Psoas muscle (tissue), 8 donors: Measurements from ENCODE around the gene RTKN. TPM values are rescaled to one million over a fixed set of nuclear protein-coding genes. Genes with fewer than 3 reads are reported as not detected.

Experiments used
- ATAC-seq, 4 donors: fragments of 200-7000 bp; cut with Tn5 transposase; one replicate each; pipeline ENCODE4 v1.9.1; 2020; ENCODE audit warnings: moderate library complexity in 3 of 4, mild to moderate bottlenecking in 2 of 4
- DNase-seq, 2 donors: peaks; one replicate each; pipeline ENCODE4 v3.0.0-alpha.2; 2020
- H3K27ac ChIP-seq: fragments of 200-600 bp; one replicate; pipeline ENCODE4 v1.8.0; 2022
- H3K27me3 ChIP-seq, 3 donors: fragments of 200-600 bp in 1 of 3; one replicate each; pipeline versions ENCODE4 v1.6.1 to v1.8.0; 2013 to 2022; ENCODE audit warnings: low read length in 2 of 3, mild to moderate bottlenecking in 2 of 3, moderate library complexity in 1 of 3; ENCODE audit not compliant: insufficient read depth in 3 of 3
- H3K36me3 ChIP-seq, 2 donors: fragments of 200-600 bp in 1 of 2; one replicate each; pipeline versions ENCODE4 v1.6.1 to v1.8.0; 2013 to 2022; ENCODE audit warnings: low read depth in 1 of 2, mild to moderate bottlenecking in 1 of 2, moderate library complexity in 1 of 2; ENCODE audit not compliant: insufficient read depth in 1 of 2
- H3K4me1 ChIP-seq: fragments of 200-600 bp; one replicate; pipeline ENCODE4 v1.8.0; 2022
- H3K4me3 ChIP-seq: fragments of 200-600 bp; one replicate; pipeline ENCODE4 v1.8.0; 2022; ENCODE audit warnings: mild to moderate bottlenecking
- H3K9me3 ChIP-seq: fragments of 200-600 bp; one replicate; pipeline ENCODE4 v1.8.0; 2022
- WGBS, 3 donors: extraction: QIAGEN DNeasy Blood & Tissue Kit; methylation state at CpG; one replicate each; pipeline versions ENCODE4 v1.1.6 to v1.1.7; 2013; 5-methylcytosine and 5-hydroxymethylcytosine counted together
- intact Hi-C, 2 donors: fragments of 100-400 bp; cut with DNase I; formaldehyde crosslinking; loops; one replicate each; pipeline versions ENCODE4 v1.11.0 to v1.14.2; 2022
- polyA plus RNA-seq, 3 donors: library from polyadenylated mRNA; stranded (reverse); fragments of 200-250 nt; gene quantifications; one replicate each; pipeline ENCODE4 v1.2.3, GENCODE V29; 2013
- total RNA-seq, 4 donors: library from RNA; stranded (reverse); fragmentation: NEBNext Ultra II Directional in 2 of 4; extraction: Animal tissue kit (Norgen Biotek cat#: 25700) in 2 of 4; gene quantifications; one replicate each; pipeline versions ENCODE4 v1.2.1 to v1.2.4, GENCODE V29; 2021 to 2023
- TF ChIP-seq, protein P1 (sequence below): fragments of 200-600 bp; IDR thresholded peaks from one replicate; pipeline ENCODE4 v1.8.0; 2022; ENCODE audit warnings: antibody characterized with exemption
- donor health status: healthy with polysubstance abuse.
- donor health status: DM: no; HTN: no; CAD: no; lungs with moderate emphysema.
- donor health status: Bipolar disorder and iron deficiency.
- donor health status: healthy.
- donor health status: DM: yes; HTN: yes; CAD: no.
- donor health status: DM: no; HTN: no; CAD: no.
- donor health status: DM: no; HTN: no; CAD: no.
- donor health status: DM: yes; HTN: yes; CAD: no.

The RTKN gene
- total and polyA plus RNA-seq, 7 donors: 3.1 to 18.8 (median 7.8) TPM

DNA sequence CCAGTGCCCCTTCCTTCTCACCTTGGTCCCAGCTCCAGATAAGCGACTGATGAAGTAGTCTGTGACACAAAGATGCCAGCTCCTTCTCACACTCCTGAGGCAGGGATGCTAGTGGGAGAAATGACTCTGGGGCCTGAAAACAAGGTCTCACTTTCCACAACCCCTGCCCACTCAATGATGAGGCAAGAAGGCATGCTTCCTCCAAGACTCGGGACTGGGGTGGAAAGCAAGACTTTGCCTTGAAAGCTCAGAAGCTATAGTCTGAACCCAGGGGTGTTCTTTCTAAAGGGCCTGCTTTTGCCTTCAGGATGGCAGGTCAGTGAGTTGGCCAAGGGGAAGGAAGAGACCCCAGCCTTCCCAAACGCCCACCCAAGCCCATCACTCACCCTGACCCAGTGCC lies 39.7 kb upstream of the RTKN start:
- Histone ChIP-seq H3K36me3 (peaks cover 2 to 50% of the 10 kb centered on the region in 2 donors), H3K4me1 (peaks cover 22% of the 10 kb centered on the region), H3K27me3 (no peaks in the 10 kb centered on the region), H3K4me3 (peak overlapping the region; percentile 98), H3K27ac (peak overlapping the region; percentile 91), H3K9me3 (no peaks in the 10 kb centered on the region)
- DNase-seq (no peak), ATAC-seq (no peak)
- TF ChIP-seq, protein P1, sequence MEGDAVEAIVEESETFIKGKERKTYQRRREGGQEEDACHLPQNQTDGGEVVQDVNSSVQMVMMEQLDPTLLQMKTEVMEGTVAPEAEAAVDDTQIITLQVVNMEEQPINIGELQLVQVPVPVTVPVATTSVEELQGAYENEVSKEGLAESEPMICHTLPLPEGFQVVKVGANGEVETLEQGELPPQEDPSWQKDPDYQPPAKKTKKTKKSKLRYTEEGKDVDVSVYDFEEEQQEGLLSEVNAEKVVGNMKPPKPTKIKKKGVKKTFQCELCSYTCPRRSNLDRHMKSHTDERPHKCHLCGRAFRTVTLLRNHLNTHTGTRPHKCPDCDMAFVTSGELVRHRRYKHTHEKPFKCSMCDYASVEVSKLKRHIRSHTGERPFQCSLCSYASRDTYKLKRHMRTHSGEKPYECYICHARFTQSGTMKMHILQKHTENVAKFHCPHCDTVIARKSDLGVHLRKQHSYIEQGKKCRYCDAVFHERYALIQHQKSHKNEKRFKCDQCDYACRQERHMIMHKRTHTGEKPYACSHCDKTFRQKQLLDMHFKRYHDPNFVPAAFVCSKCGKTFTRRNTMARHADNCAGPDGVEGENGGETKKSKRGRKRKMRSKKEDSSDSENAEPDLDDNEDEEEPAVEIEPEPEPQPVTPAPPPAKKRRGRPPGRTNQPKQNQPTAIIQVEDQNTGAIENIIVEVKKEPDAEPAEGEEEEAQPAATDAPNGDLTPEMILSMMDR: no peak
- 53 to 69% (median 54%) methylated on average over 3 of the region's 3 CpGs for WGBS, 3 donors
- intact Hi-C loops: loop anchor here in 1 of 2 donors (5.0 kb wide), 1 partner anchor 106 kb away; no protein-coding TSS in a partner anchor

DNA sequence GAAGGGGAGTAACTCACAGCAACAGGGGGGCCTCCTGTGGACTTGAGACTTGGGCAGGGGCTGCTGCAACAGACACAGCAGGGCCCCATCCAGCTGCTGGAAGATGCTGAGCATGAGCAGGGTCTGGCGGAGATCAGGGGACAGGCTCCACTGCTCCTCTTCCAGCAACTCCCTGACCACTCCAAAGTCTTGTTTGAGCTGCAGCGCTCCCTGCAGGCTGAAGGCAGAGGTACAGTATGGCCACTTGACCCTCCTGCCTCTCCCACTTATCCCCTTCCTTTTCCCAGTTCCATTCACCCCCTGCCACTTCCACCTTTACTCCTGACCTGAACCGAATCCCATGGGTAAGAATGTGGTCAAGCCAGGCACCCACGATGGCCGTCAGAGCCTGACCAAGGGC lies 33.2 kb upstream of the RTKN start:
- WGBS, 3 donors: 84 to 87% (median 85%) methylated on average over 5 of the region's 5 CpGs

DNA sequence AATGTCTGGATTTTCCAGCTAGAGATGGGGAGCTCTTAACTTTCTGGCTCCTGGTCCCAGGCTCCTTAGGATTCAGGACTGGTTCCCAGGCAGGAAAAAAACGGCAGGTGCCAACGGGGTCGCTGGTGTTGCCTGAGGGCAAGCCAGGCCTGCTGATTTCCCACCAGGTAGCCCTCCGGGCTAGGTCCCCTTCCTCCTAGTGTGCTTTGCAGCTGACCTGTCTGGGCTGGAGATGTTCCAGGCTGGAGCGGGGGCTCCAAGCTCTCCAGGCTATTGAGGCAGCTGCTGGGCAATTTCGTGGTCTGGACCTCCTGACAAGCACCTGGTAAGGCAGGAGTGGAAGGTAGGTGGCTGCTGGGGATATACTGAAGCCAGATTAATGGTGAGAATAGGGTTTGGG lies 32.7 kb upstream of the RTKN start:
- Histone ChIP-seq H3K27ac (no peak overlapping the region), H3K36me3 (peaks cover 2 to 49% of the 10 kb centered on the region in 2 donors), H3K4me1 (peaks cover 18% of the 10 kb centered on the region), H3K4me3 (no peak overlapping the region), H3K9me3 (no peaks in the 10 kb centered on the region), H3K27me3 (no peaks in the 10 kb centered on the region)
- ATAC-seq: no peak
- TF ChIP-seq, protein P1: no peak
- DNase-seq: no peak
- WGBS, 3 donors: 84 to 94% (median 91%) methylated on average over 6 of the region's 6 CpGs
- intact Hi-C loops: no loop called here

More for the DNA sequence above, 33.2 kb upstream of the RTKN start:
- ATAC-seq (no peak), DNase-seq (no peak)
- TF ChIP-seq, protein P1: no peak
- no peak overlapping the region for H3K27ac ChIP-seq
- intact Hi-C loops: no loop called here
- no peaks in the 10 kb centered on the region for H3K27me3 ChIP-seq
- H3K36me3 ChIP-seq: peaks cover 2 to 53% of the 10 kb centered on the region in 2 donors
- no peak overlapping the region for H3K4me3 ChIP-seq
- H3K4me1 ChIP-seq: peaks cover 18% of the 10 kb centered on the region
- no peaks in the 10 kb centered on the region for H3K9me3 ChIP-seq

DNA sequence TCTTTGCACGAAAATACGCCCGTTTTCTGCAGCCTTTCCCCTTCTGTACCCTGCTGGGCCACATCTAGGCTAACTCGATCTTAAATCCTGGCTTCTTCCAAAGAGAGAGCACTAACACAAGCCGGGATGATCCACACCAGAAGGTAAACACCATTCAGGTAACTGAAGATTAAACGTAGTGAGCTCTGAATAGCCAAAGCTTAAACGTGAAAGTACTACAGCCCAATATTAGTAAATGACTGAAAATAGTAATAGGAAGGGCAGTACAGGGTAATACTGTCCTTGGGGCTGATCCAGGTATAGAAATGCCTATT lies 31.2 kb upstream of the RTKN start:
- ATAC-seq: peak; percentile 6 to 16 (median 14)
- intact Hi-C loops: no loop called here

More for the DNA sequence above, 31.2 kb upstream of the RTKN start:
- H3K36me3 ChIP-seq: peaks cover 2 to 36% of the 10 kb centered on the region in 2 donors
- H3K9me3 ChIP-seq: no peaks in the 10 kb centered on the region
- WGBS, 3 donors: 5 to 11% (median 10%) methylated on average over 7 of the region's 7 CpGs
- H3K4me3 ChIP-seq: peak overlapping the region; percentile 99
- no peaks in the 10 kb centered on the region for H3K27me3 ChIP-seq
- no peak for DNase-seq
- TF ChIP-seq, protein P1: no peak
- H3K4me1 ChIP-seq: peaks cover 18% of the 10 kb centered on the region
- peak overlapping the region; percentile 94 for H3K27ac ChIP-seq
